Hepatocyte (in vitro differentiated cells): ENCODE results near the gene BCOR.

Source experiments
- EZH2 ChIP-seq: fragments of 200-600 bp; sonication (generic); IDR thresholded peaks from 2 replicates; pipeline ENCODE4 v1.6.1; 2016; ENCODE audit warnings: antibody characterized with exemption, mild to moderate bottlenecking, borderline replicate concordance
- EZH2phosphoT487 ChIP-seq: fragments of 200-600 bp; sonication (generic); IDR thresholded peaks from one replicate; pipeline ENCODE4 v1.6.1; 2018; ENCODE audit warnings: antibody characterized with exemption, mild to moderate bottlenecking, low read depth, moderate library complexity; ENCODE audit not compliant: unreplicated experiment, severe bottlenecking
- TF ChIP-seq, protein P1 (sequence below): fragments of 200-600 bp; sonication (generic); IDR thresholded peaks from 2 replicates; pipeline ENCODE4 v1.5.1; 2016; ENCODE audit warnings: antibody characterized with exemption, mild to moderate bottlenecking; ENCODE audit not compliant: poor library complexity

DNA sequence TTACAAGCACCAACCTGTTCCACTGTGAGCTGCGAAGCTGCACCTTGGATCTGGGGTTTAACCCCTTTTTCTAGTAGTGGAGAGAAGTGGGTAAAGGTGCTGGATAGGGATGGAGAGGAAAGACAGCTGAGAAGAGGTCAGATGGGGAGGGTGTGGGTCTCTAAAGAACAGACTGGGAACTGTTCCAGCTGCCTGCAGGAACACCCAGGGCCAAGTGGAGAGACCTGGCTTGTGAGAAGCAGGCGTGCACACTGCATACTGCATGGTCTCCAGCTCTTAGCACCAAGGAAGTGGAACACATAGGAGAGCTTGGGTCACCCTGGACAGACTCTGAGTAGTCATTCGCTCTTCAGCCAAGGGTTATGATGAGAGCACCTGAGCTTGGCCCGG is 16.1 kb downstream of the BCOR start:
- TF ChIP-seq, protein P1, sequence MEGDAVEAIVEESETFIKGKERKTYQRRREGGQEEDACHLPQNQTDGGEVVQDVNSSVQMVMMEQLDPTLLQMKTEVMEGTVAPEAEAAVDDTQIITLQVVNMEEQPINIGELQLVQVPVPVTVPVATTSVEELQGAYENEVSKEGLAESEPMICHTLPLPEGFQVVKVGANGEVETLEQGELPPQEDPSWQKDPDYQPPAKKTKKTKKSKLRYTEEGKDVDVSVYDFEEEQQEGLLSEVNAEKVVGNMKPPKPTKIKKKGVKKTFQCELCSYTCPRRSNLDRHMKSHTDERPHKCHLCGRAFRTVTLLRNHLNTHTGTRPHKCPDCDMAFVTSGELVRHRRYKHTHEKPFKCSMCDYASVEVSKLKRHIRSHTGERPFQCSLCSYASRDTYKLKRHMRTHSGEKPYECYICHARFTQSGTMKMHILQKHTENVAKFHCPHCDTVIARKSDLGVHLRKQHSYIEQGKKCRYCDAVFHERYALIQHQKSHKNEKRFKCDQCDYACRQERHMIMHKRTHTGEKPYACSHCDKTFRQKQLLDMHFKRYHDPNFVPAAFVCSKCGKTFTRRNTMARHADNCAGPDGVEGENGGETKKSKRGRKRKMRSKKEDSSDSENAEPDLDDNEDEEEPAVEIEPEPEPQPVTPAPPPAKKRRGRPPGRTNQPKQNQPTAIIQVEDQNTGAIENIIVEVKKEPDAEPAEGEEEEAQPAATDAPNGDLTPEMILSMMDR = no peak
- no peak for TF ChIP-seq EZH2
- TF ChIP-seq EZH2phosphoT487 = no peak
